Activated CD4-positive, alpha-beta T cell treated with anti-CD3 and anti-CD28 coated beads, Interleukin-2, amount 10 ng/mL, durations not matched to agents 7 days and 5 days (primary cell): ENCODE data around the gene CHRM5. TPM values are rescaled to one million over a fixed set of nuclear protein-coding genes. Genes with fewer than 3 reads are reported as not detected.

Experiments used
- CTCF ChIA-PET: fragments of 350-600 bp; sonication (Branson Sonifier 250); formaldehyde crosslinking; loops from one replicate; lab custom pipeline; 2021; ENCODE audit warnings: antibody characterized with exemption; lab: Charles Lee
- POLR2A ChIA-PET: fragments of 350-600 bp; sonication (Branson Sonifier 250); formaldehyde crosslinking; loops from one replicate; lab custom pipeline; 2021; ENCODE audit warnings: antibody characterized with exemption; lab: Charles Lee
- DNase-seq: peaks from one replicate; pipeline ENCODE4 v3.0.0-alpha.2; 2020
- H3K27ac Mint-ChIP-seq: one replicate; pipeline ENCODE4 v1.8.0; 2021; ENCODE audit warnings: mild to moderate bottlenecking, moderate library complexity, mixed read lengths
- H3K27me3 Mint-ChIP-seq: one replicate; pipeline ENCODE4 v1.8.0; 2021; ENCODE audit warnings: mixed read lengths
- H3K36me3 Mint-ChIP-seq: one replicate; pipeline ENCODE4 v1.8.0; 2021; ENCODE audit warnings: low read depth, mixed read lengths
- H3K4me1 Mint-ChIP-seq: one replicate; pipeline ENCODE4 v1.8.0; 2021; ENCODE audit warnings: mixed read lengths
- H3K4me3 Mint-ChIP-seq: one replicate; pipeline ENCODE4 v1.8.0; 2021; ENCODE audit warnings: mild to moderate bottlenecking, moderate library complexity, mixed read lengths
- H3K9me3 Mint-ChIP-seq: one replicate; pipeline ENCODE4 v1.8.0; 2021; ENCODE audit warnings: mixed read lengths
- total RNA-seq, 2 experiments: library from RNA; stranded (reverse); gene quantifications; one replicate each; pipeline ENCODE4 v1.2.3, GENCODE V29; 2021

CHRM5 gene
- total RNA-seq, 2 experiments from 2014 or later = not detected

GRCh38 chr15:34054081-34054707 is 85.9 kb downstream of the CHRM5 start:
- H3K27ac Mint-ChIP-seq = no peak overlapping the region
- H3K27me3 Mint-ChIP-seq = peaks cover 8% of the 10 kb centered on the region
- ChIA-PET POLR2A (no interaction called here), CTCF (no interaction called here)
- peaks cover 24% of the 10 kb centered on the region for H3K9me3 Mint-ChIP-seq
- no peak for DNase-seq
- H3K4me3 Mint-ChIP-seq = no peak overlapping the region
- peaks cover 22% of the 10 kb centered on the region for H3K36me3 Mint-ChIP-seq
- H3K4me1 Mint-ChIP-seq = no peaks in the 10 kb centered on the region

GRCh38 chr15:34055868-34056595 is 87.7 kb downstream of the CHRM5 start:
- CTCF ChIA-PET = interaction anchor here (1.0 kb wide), 1 partner anchor 37 kb away, joined by 4 read pairs; no protein-coding TSS in a partner anchor
- H3K36me3 Mint-ChIP-seq = peaks cover 10% of the 10 kb centered on the region
- no peak overlapping the region for H3K4me3 Mint-ChIP-seq
- POLR2A ChIA-PET = no interaction called here
- peaks cover 2% of the 10 kb centered on the region for H3K27me3 Mint-ChIP-seq
- DNase-seq = no peak
- no peak overlapping the region for H3K27ac Mint-ChIP-seq
- peaks cover 13% of the 10 kb centered on the region for H3K9me3 Mint-ChIP-seq
- H3K4me1 Mint-ChIP-seq = no peaks in the 10 kb centered on the region

- no peak overlapping the region for H3K27ac Mint-ChIP-seq
- no peak overlapping the region for H3K4me3 Mint-ChIP-seq
- CTCF ChIA-PET = interaction anchor here (1.0 to 1.1 kb wide), 2 partner anchors 36 to 99 kb away, joined by 3 to 4 read pairs; no protein-coding TSS in a partner anchor
- H3K9me3 Mint-ChIP-seq = peaks cover 5% of the 10 kb centered on the region
- peaks cover 4% of the 10 kb centered on the region for H3K36me3 Mint-ChIP-seq
- POLR2A ChIA-PET = no interaction called here
- H3K27me3 Mint-ChIP-seq = no peaks in the 10 kb centered on the region
- H3K4me1 Mint-ChIP-seq = peaks cover 2% of the 10 kb centered on the region
- DNase-seq = no peak
Observed at GRCh38 chr15:34056911-34057310, 88.6 kb downstream of the CHRM5 start.

GRCh38 chr15:34059476-34059875 is 91.2 kb downstream of the CHRM5 start:
- no peaks in the 10 kb centered on the region for H3K9me3 Mint-ChIP-seq
- POLR2A ChIA-PET = no interaction called here
- H3K4me1 Mint-ChIP-seq = peaks cover 9% of the 10 kb centered on the region
- H3K4me3 Mint-ChIP-seq = no peak overlapping the region
- CTCF ChIA-PET = interaction anchor here (0.7 kb wide), 1 partner anchor 14 kb away, joined by 3 read pairs; no protein-coding TSS in a partner anchor
- no peak for DNase-seq
- H3K36me3 Mint-ChIP-seq = no peaks in the 10 kb centered on the region
- no peak overlapping the region for H3K27ac Mint-ChIP-seq
- H3K27me3 Mint-ChIP-seq = no peaks in the 10 kb centered on the region

- Mint-ChIP-seq H3K4me3 (no peak overlapping the region), H3K27ac (no peak overlapping the region), H3K27me3 (no peaks in the 10 kb centered on the region), H3K9me3 (no peaks in the 10 kb centered on the region), H3K4me1 (peaks cover 10% of the 10 kb centered on the region), H3K36me3 (no peaks in the 10 kb centered on the region)
- ChIA-PET POLR2A (no interaction called here), CTCF (no interaction called here)
- DNase-seq = no peak
Observed at GRCh38 chr15:34059946-34060345, 91.6 kb downstream of the CHRM5 start.

- CTCF ChIA-PET = interaction anchor here (1.0 kb wide), 1 partner anchor 145 kb away, joined by 3 read pairs; the partner anchor contains the start of gene KATNBL1
- Mint-ChIP-seq H3K4me1 (peaks cover 10% of the 10 kb centered on the region), H3K27ac (no peak overlapping the region), H3K36me3 (no peaks in the 10 kb centered on the region), H3K27me3 (no peaks in the 10 kb centered on the region), H3K9me3 (no peaks in the 10 kb centered on the region), H3K4me3 (no peak overlapping the region)
- no peak for DNase-seq
- POLR2A ChIA-PET = no interaction called here
Observed at GRCh38 chr15:34064438-34064837, 96.1 kb downstream of the CHRM5 start.

GRCh38 chr15:34065261-34065660 is 97.0 kb downstream of the CHRM5 start:
- no peak for DNase-seq
- no peak overlapping the region for H3K4me3 Mint-ChIP-seq
- no peaks in the 10 kb centered on the region for H3K36me3 Mint-ChIP-seq
- H3K9me3 Mint-ChIP-seq = no peaks in the 10 kb centered on the region
- H3K27ac Mint-ChIP-seq = no peak overlapping the region
- H3K4me1 Mint-ChIP-seq = peaks cover 10% of the 10 kb centered on the region
- ChIA-PET POLR2A (no interaction called here), CTCF (no interaction called here)
- no peaks in the 10 kb centered on the region for H3K27me3 Mint-ChIP-seq

- Mint-ChIP-seq H3K36me3 (no peaks in the 10 kb centered on the region), H3K4me1 (peaks cover 10% of the 10 kb centered on the region), H3K27ac (no peak overlapping the region), H3K27me3 (no peaks in the 10 kb centered on the region), H3K4me3 (no peak overlapping the region), H3K9me3 (no peaks in the 10 kb centered on the region)
- ChIA-PET CTCF (no interaction called here), POLR2A (no interaction called here)
- no peak for DNase-seq
Observed at GRCh38 chr15:34065941-34066340, 97.6 kb downstream of the CHRM5 start.

- DNase-seq = no peak
- CTCF ChIA-PET = no interaction called here
Observed at GRCh38 chr15:34070003-34070402, 101.7 kb downstream of the CHRM5 start.

GRCh38 chr15:34076785-34077184 is 108.5 kb downstream of the CHRM5 start:
- Mint-ChIP-seq H3K27ac (no peak overlapping the region), H3K4me1 (no peaks in the 10 kb centered on the region), H3K36me3 (no peaks in the 10 kb centered on the region), H3K4me3 (no peak overlapping the region), H3K9me3 (no peaks in the 10 kb centered on the region), H3K27me3 (no peaks in the 10 kb centered on the region)
- ChIA-PET CTCF (interaction anchor here (0.6 to 1.0 kb wide), 2 partner anchors 15 to 32 kb away, joined by 3 to 5 read pairs; no protein-coding TSS in a partner anchor), POLR2A (no interaction called here)
- DNase-seq = no peak

More at GRCh38 chr15:34070003-34070402, 101.7 kb downstream of the CHRM5 start:
- Mint-ChIP-seq H3K4me1 (no peaks in the 10 kb centered on the region), H3K36me3 (no peaks in the 10 kb centered on the region), H3K4me3 (no peak overlapping the region), H3K27ac (no peak overlapping the region), H3K9me3 (no peaks in the 10 kb centered on the region), H3K27me3 (no peaks in the 10 kb centered on the region)
- POLR2A ChIA-PET = no interaction called here

GRCh38 chr15:34078900-34079299 is 110.6 kb downstream of the CHRM5 start:
- ChIA-PET POLR2A (no interaction called here), CTCF (no interaction called here)
- H3K36me3 Mint-ChIP-seq = peaks cover 5% of the 10 kb centered on the region
- H3K9me3 Mint-ChIP-seq = no peaks in the 10 kb centered on the region
- H3K4me3 Mint-ChIP-seq = no peak overlapping the region
- H3K27me3 Mint-ChIP-seq = no peaks in the 10 kb centered on the region
- H3K4me1 Mint-ChIP-seq = no peaks in the 10 kb centered on the region
- H3K27ac Mint-ChIP-seq = no peak overlapping the region
- no peak for DNase-seq

- H3K36me3 Mint-ChIP-seq = peaks cover 9% of the 10 kb centered on the region
- H3K9me3 Mint-ChIP-seq = no peaks in the 10 kb centered on the region
- no peak for DNase-seq
- H3K4me1 Mint-ChIP-seq = no peaks in the 10 kb centered on the region
- ChIA-PET CTCF (no interaction called here), POLR2A (no interaction called here)
- no peaks in the 10 kb centered on the region for H3K27me3 Mint-ChIP-seq
- H3K27ac Mint-ChIP-seq = no peak overlapping the region
- no peak overlapping the region for H3K4me3 Mint-ChIP-seq
Observed at GRCh38 chr15:34079904-34080303, 111.6 kb downstream of the CHRM5 start.

- ChIA-PET CTCF (no interaction called here), POLR2A (no interaction called here)
- H3K4me1 Mint-ChIP-seq = no peaks in the 10 kb centered on the region
- no peak overlapping the region for H3K4me3 Mint-ChIP-seq
- no peaks in the 10 kb centered on the region for H3K9me3 Mint-ChIP-seq
- H3K27ac Mint-ChIP-seq = no peak overlapping the region
- no peaks in the 10 kb centered on the region for H3K27me3 Mint-ChIP-seq
- peaks cover 24% of the 10 kb centered on the region for H3K36me3 Mint-ChIP-seq
- DNase-seq = no peak
Observed at GRCh38 chr15:34084086-34084485, 115.8 kb downstream of the CHRM5 start.
